ENCODE measurements around the gene CDK19. TPM values are rescaled to one million over a fixed set of nuclear protein-coding genes. Genes with fewer than 3 reads are reported as not detected.
A peak's percentile ranks its signal among the peaks of the same experiment; 100 is the strongest.

CDK19 gene
- total and polyA plus RNA-seq, 7 experiments from 2014 or later, result 1.3 to 24.4 (median 20.4) TPM

DNA sequence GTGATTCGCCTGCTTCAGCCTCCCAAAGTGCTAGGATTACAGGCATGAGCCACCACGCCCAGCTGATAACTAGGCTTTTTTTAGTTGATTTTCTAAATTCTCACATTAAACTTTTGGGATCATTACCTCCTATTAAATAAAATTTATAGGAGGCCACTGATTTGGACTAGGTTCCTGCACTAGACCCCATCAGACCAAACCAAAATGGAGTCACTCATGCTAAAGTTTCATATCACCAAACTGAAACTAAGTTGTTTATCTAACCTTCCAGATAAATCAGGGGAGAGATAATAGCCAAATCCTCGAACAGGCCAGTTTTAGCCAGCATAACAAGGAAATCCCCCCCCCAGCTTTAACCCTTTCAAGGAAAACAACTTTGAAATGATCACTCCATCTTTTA is 240.5 kb downstream of the CDK19 start:
- POLR2A ChIA-PET, result no interaction called here
- peaks cover 0 to 12% (median 6%) of the 10 kb centered on the region in 11 donors for H3K9me3 Mint-ChIP-seq
- ATAC-seq (no peak), DNase-seq (no peak)
- no peak overlapping the region for H3K4me3 ChIP-seq (ENCODE audit: low read length)
- intact Hi-C loops (cut with micrococcal nuclease), result no loop called here
- peaks cover 0 to 11% (median 5%) of the 10 kb centered on the region in 5 donors for H3K36me3 Mint-ChIP-seq
- H3K36me3 ChIP-seq (ENCODE audit: control insufficient read depth in 2 of 3, insufficient read depth in 3 of 3, low read length in 3 of 3), result no peaks in the 10 kb centered on the region
- no peaks in the 10 kb centered on the region for H3K4me1 Mint-ChIP-seq
- CTCF ChIA-PET, result no interaction called here
- no peaks in the 10 kb centered on the region for H3K27me3 ChIP-seq (ENCODE audit: control insufficient read depth in 2 of 2, insufficient read depth in 2 of 2, low read length in 2 of 2)
- H3K27ac Mint-ChIP-seq, result no peak overlapping the region
- H3K4me1 ChIP-seq (ENCODE audit: control insufficient read depth in 2 of 2, insufficient read depth in 2 of 2, low read length in 2 of 2), result no peaks in the 10 kb centered on the region
- H3K9me3 ChIP-seq (ENCODE audit: control insufficient read depth in 2 of 3, low read length in 3 of 3), result no peaks in the 10 kb centered on the region
- H3K27ac ChIP-seq (ENCODE audit: low read depth, low read length), result no peak overlapping the region
- peaks cover 0 to 17% (median 7%) of the 10 kb centered on the region in 5 donors for H3K27me3 Mint-ChIP-seq
- H3K4me3 Mint-ChIP-seq, result no peak overlapping the region

DNA sequence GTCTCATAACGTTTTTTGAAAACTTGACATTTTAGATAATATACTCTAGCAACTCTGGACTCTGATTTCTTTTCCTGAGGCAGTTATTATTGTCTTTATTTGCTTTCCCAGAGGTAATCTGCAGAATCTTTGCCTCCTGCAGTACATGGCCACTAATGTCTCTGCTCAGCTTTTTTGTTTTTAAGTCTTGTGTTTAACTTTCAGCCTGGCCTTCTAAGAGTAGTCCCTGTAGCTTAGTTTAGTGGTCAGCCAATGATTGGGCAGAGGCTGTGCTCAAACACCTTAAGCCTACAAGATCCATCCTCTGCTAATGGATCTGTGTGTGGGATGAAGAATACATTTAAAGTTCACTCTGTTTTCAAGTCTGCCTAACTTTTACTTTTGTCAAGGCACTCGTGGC is 241.7 kb downstream of the CDK19 start:
- no peak for ATAC-seq
- H3K4me3 Mint-ChIP-seq, result no peak overlapping the region
- ChIA-PET POLR2A (no interaction called here), CTCF (no interaction called here)
- Histone ChIP-seq H3K27me3 (ENCODE audit: control insufficient read depth in 2 of 2, insufficient read depth in 2 of 2, low read length in 2 of 2) (no peaks in the 10 kb centered on the region), H3K9me3 (ENCODE audit: control insufficient read depth in 2 of 3, low read length in 3 of 3) (no peaks in the 10 kb centered on the region), H3K27ac (ENCODE audit: low read depth, low read length) (no peak overlapping the region), H3K4me3 (ENCODE audit: low read length) (no peak overlapping the region), H3K36me3 (ENCODE audit: control insufficient read depth in 2 of 3, insufficient read depth in 3 of 3, low read length in 3 of 3) (no peaks in the 10 kb centered on the region), H3K4me1 (ENCODE audit: control insufficient read depth in 2 of 2, insufficient read depth in 2 of 2, low read length in 2 of 2) (no peaks in the 10 kb centered on the region)
- peaks cover 0 to 8% (median 4%) of the 10 kb centered on the region in 5 donors for H3K27me3 Mint-ChIP-seq
- peaks cover 0 to 5% (median 0%) of the 10 kb centered on the region in 5 donors for H3K36me3 Mint-ChIP-seq
- no peak overlapping the region for H3K27ac Mint-ChIP-seq
- peaks cover 0 to 5% (median 0%) of the 10 kb centered on the region in 11 donors for H3K9me3 Mint-ChIP-seq
- intact Hi-C loops (cut with micrococcal nuclease), result no loop called here
- H3K4me1 Mint-ChIP-seq, result no peaks in the 10 kb centered on the region
- no peak for DNase-seq

DNA sequence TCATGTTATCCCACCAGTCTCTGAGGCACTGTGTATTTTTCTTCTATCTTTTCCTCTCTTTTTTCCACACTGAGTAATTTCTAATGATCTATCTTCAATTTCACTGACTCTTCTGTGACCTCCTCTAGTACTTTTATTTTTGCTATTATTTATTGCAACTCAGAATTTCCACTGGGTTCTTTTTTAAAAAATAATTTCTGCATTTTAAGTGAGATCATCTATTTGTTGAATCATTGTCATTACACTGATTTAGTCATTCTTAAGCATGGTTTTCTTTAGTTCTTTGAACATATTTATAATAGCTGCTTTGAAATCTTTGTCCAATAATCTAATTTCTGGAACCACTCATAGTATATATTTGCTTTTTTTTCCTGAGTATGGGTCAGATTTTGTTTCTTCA is 242.1 kb downstream of the CDK19 start:
- intact Hi-C loops (cut with micrococcal nuclease), result no loop called here
- Histone ChIP-seq H3K27me3 (ENCODE audit: control insufficient read depth in 2 of 2, insufficient read depth in 2 of 2, low read length in 2 of 2) (no peaks in the 10 kb centered on the region), H3K27ac (ENCODE audit: low read depth, low read length) (no peak overlapping the region), H3K4me1 (ENCODE audit: control insufficient read depth in 2 of 2, insufficient read depth in 2 of 2, low read length in 2 of 2) (no peaks in the 10 kb centered on the region), H3K9me3 (ENCODE audit: control insufficient read depth in 2 of 3, low read length in 3 of 3) (no peaks in the 10 kb centered on the region), H3K36me3 (ENCODE audit: control insufficient read depth in 2 of 3, insufficient read depth in 3 of 3, low read length in 3 of 3) (no peaks in the 10 kb centered on the region), H3K4me3 (ENCODE audit: low read length) (no peak overlapping the region)
- no peak for DNase-seq
- H3K27me3 Mint-ChIP-seq, result peaks cover 0 to 8% (median 4%) of the 10 kb centered on the region in 5 donors
- H3K27ac Mint-ChIP-seq, result no peak overlapping the region
- H3K36me3 Mint-ChIP-seq, result peaks cover 0 to under 1% (median 0%) of the 10 kb centered on the region in 5 donors
- ChIA-PET POLR2A (no interaction called here), CTCF (no interaction called here)
- no peak for ATAC-seq
- H3K4me1 Mint-ChIP-seq, result no peaks in the 10 kb centered on the region
- H3K9me3 Mint-ChIP-seq, result peaks cover 0 to 1% (median 0%) of the 10 kb centered on the region in 11 donors
- no peak overlapping the region for H3K4me3 Mint-ChIP-seq

DNA sequence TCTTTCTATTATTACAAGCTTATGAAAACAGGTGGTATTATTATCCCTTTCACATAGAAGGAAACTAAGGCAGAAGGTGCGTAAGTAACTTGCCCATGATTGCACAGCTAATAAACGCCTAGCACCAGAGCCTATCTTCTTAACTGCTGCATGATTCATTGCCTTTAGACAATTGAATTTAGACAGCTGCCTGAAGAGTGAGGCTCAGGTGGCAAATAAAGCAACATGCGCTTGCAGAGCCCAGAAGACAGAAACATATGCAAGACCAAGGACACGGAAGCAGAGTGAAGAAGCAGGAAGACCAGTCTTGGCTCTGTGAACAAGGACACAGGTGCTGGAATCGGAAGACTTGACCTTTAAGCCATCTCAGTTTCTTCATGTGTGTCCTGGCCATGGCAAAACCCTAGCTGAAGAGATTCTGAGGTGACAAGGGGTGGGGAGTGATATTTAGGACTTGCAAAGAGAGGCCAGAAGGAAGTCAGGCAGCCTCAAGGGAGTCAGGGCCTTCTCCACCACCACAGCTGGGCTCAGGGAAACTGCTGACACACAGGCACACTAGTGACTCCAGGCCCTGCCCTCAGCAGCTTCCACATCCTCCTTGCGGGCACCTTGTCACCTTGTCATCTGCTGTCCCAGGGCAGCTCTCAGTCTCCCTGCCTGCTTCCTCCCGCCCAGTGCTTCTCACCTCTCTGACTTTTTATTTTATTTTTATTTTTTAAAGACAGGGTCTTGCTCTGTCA is 247.1 kb downstream of the CDK19 start:
- DNase-seq (no peak), ATAC-seq (no peak)
- Mint-ChIP-seq H3K9me3 (peaks cover 0 to 2% (median 0%) of the 10 kb centered on the region in 11 donors), H3K4me1 (peaks cover 0 to 2% (median 0%) of the 10 kb centered on the region in 7 donors), H3K36me3 (no peaks in the 10 kb centered on the region), H3K4me3 (no peak overlapping the region), H3K27ac (no peak overlapping the region), H3K27me3 (no peaks in the 10 kb centered on the region)
- intact Hi-C loops (cut with micrococcal nuclease), result no loop called here
- H3K27me3 ChIP-seq (ENCODE audit: control insufficient read depth in 2 of 2, insufficient read depth in 2 of 2, low read length in 2 of 2), result no peaks in the 10 kb centered on the region
- no peak overlapping the region for H3K4me3 ChIP-seq (ENCODE audit: low read length)
- ChIA-PET CTCF (no interaction called here), POLR2A (interaction anchor here (0.8 kb wide), 1 partner anchor 707 kb away, joined by 3 read pairs; no protein-coding TSS in a partner anchor)
- H3K9me3 ChIP-seq (ENCODE audit: control insufficient read depth in 2 of 3, low read length in 3 of 3), result no peaks in the 10 kb centered on the region
- no peaks in the 10 kb centered on the region for H3K36me3 ChIP-seq (ENCODE audit: control insufficient read depth in 2 of 3, insufficient read depth in 3 of 3, low read length in 3 of 3)
- H3K4me1 ChIP-seq (ENCODE audit: control insufficient read depth in 2 of 2, insufficient read depth in 2 of 2, low read length in 2 of 2), result no peaks in the 10 kb centered on the region
- H3K27ac ChIP-seq (ENCODE audit: low read depth, low read length), result no peak overlapping the region

DNA sequence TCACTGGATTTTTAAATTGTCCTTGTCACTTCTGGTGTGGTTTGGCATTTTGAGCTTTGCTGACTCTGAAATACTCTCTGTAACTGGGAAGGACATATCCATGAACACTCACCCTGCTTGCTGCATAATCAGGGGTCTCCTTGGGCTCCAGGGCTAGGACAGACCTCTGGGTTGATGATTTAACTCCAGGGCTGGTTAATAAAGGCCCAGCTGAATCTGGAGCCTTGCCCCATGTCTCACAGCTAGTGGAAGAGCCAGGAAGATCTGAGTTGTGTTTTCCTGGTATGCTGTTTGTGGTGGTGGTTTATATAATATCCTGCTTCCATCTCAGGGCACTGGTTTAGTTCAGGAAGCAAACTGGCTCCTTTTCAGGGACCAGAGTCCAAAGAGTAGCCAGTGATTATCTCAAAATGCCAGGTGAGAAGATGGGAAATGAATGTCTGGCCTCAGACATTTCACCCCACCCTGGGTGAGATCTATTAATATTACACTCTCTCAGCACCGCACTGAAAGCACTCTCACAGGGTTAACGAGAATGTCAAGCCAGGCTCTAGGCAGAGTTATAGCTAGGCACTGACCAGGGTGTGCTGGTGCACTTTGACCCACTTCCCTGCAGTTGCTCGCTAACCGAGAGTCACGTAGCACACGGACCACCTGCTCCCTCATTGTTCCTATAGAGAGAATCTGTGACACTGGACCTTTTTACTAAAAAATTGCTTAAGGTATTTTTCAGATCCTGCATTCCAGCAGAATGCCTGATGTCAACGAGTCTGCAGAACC is 248.7 kb downstream of the CDK19 start:
- Histone ChIP-seq H3K27ac (ENCODE audit: low read depth, low read length) (no peak overlapping the region), H3K4me3 (ENCODE audit: low read length) (no peak overlapping the region), H3K27me3 (ENCODE audit: control insufficient read depth in 2 of 2, insufficient read depth in 2 of 2, low read length in 2 of 2) (no peaks in the 10 kb centered on the region), H3K4me1 (ENCODE audit: control insufficient read depth in 2 of 2, insufficient read depth in 2 of 2, low read length in 2 of 2) (peaks cover 3% of the 10 kb centered on the region in 2 donors), H3K9me3 (ENCODE audit: control insufficient read depth in 2 of 3, low read length in 3 of 3) (no peaks in the 10 kb centered on the region), H3K36me3 (ENCODE audit: control insufficient read depth in 2 of 3, insufficient read depth in 3 of 3, low read length in 3 of 3) (no peaks in the 10 kb centered on the region)
- Mint-ChIP-seq H3K27ac (peak overlapping the region in 1 of 9 donors; percentile 5), H3K27me3 (peaks cover 0 to 2% (median 0%) of the 10 kb centered on the region in 5 donors), H3K4me3 (no peak overlapping the region), H3K4me1 (peaks cover 4 to 15% (median 9%) of the 10 kb centered on the region in 7 donors), H3K36me3 (peaks cover 0 to 12% (median 0%) of the 10 kb centered on the region in 5 donors), H3K9me3 (peaks cover 0 to 15% (median 0%) of the 10 kb centered on the region in 11 donors)
- no peak for ATAC-seq
- intact Hi-C loops (cut with micrococcal nuclease), result no loop called here
- DNase-seq, result no peak
- CTCF ChIA-PET, result no interaction called here
- POLR2A ChIA-PET, result no interaction called here

DNA sequence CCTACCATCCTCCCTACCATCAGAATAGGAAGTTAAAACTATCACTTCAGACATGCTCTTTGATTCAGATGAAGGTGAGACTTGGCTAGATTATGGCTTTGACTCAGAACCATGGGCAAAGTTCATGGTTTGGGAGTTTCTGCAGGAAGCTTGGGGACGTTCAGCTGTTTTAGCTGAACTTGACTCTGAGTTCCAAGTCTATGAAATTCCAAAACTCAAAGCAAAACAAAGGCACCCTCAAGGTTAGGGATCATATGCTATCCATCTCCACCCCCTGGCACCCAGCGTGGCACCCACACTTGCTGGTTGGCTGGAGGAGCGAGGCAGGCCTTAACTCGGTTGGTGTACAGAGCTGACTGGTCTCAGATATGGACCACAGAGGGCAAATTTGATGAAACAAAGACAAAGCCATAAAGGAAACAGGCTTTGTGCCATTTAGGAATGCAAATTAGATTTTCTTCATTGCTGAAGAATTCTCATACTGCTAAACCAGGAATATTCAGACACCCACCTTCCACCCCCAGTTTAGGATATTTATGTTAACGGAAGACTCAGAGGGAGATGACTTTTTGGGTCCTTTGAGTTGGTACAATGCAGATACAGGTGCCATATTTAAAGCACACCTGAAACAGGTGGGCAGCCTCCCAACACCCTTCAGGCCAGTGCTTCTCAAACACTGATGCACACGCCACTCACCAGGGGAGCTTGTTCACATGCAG is 250.4 kb downstream of the CDK19 start:
- DNase-seq (no peak), ATAC-seq (no peak)
- intact Hi-C loops (cut with micrococcal nuclease), result no loop called here
- Mint-ChIP-seq H3K27ac (no peak overlapping the region), H3K9me3 (peaks cover 0 to 16% (median 0%) of the 10 kb centered on the region in 11 donors), H3K27me3 (peaks cover 0 to 2% (median 0%) of the 10 kb centered on the region in 5 donors), H3K4me3 (no peak overlapping the region), H3K4me1 (peaks cover 14 to 32% (median 25%) of the 10 kb centered on the region in 7 donors), H3K36me3 (peaks cover 0 to 18% (median 0%) of the 10 kb centered on the region in 5 donors)
- ChIA-PET CTCF (no interaction called here), POLR2A (no interaction called here)
- Histone ChIP-seq H3K9me3 (ENCODE audit: control insufficient read depth in 2 of 3, low read length in 3 of 3) (no peaks in the 10 kb centered on the region), H3K4me3 (ENCODE audit: low read length) (no peak overlapping the region), H3K27ac (ENCODE audit: low read depth, low read length) (no peak overlapping the region), H3K36me3 (ENCODE audit: control insufficient read depth in 2 of 3, insufficient read depth in 3 of 3, low read length in 3 of 3) (no peaks in the 10 kb centered on the region), H3K4me1 (ENCODE audit: control insufficient read depth in 2 of 2, insufficient read depth in 2 of 2, low read length in 2 of 2) (peaks cover 18% of the 10 kb centered on the region in 2 donors), H3K27me3 (ENCODE audit: control insufficient read depth in 2 of 2, insufficient read depth in 2 of 2, low read length in 2 of 2) (no peaks in the 10 kb centered on the region)
